Measurements from ENCODE around the gene F12.

The F12 gene

GRCh38 chr5:177362610-177363507 lies 46.5 kb downstream of the F12 start (continued):
- TF ChIP-seq HIC1 (tag by site-specific recombination; IDR thresholded peaks at IDR 0.05) (no peak), KLF10 (tag by site-specific recombination; IDR thresholded peaks at IDR 0.05) (no peak), KLF17 (tag by site-specific recombination; IDR thresholded peaks at IDR 0.05) (peak; percentile 67; the same call in 1 of the 2 replicates), ZNF596 (tag by site-specific recombination; IDR thresholded peaks at IDR 0.05) (no peak), PRDM2 (tag by site-specific recombination; IDR thresholded peaks at IDR 0.05; ENCODE audit: borderline replicate concordance) (no peak), GLIS1 (tag by site-specific recombination; IDR thresholded peaks at IDR 0.05) (peak; percentile 74; the same call in 1 of the 2 replicates), ZXDB (tag by site-specific recombination; IDR thresholded peaks at IDR 0.05) (peak; percentile 52), ZNF610 (tag by site-specific recombination; IDR thresholded peaks at IDR 0.05; ENCODE audit: borderline replicate concordance) (no peak), ZNF600 (tag by site-specific recombination; IDR thresholded peaks at IDR 0.05) (peak; percentile 70), ZNF19 (tag by site-specific recombination; IDR thresholded peaks at IDR 0.05; ENCODE audit: low read depth) (no peak), ZNF398 (tag by site-specific recombination; IDR thresholded peaks at IDR 0.05) (peak; percentile 87), SETDB1 (IDR thresholded peaks at IDR 0.05; ENCODE audit: insufficient read length, low read length) (no peak), TSHZ1 (tag by site-specific recombination; IDR thresholded peaks at IDR 0.05; ENCODE audit: borderline replicate concordance) (no peak), GLIS2 (tag by site-specific recombination; IDR thresholded peaks at IDR 0.05) (peak; percentile 97), ZIC2 (tag by site-specific recombination; IDR thresholded peaks at IDR 0.05) (peak; percentile 55), ZNF785 (tag by site-specific recombination; IDR thresholded peaks at IDR 0.05) (no peak), ZNF654 (tag by site-specific recombination; IDR thresholded peaks at IDR 0.05; ENCODE audit: low read depth) (no peak), ZBTB17 (tag by site-specific recombination; IDR thresholded peaks at IDR 0.05) (peak; percentile 92), ZNF692 (tag by site-specific recombination; IDR thresholded peaks at IDR 0.05) (peak; percentile 25), ZBTB20 (tag by site-specific recombination; IDR thresholded peaks at IDR 0.05) (peak; percentile 70; the same call in 1 of the 2 replicates), ZBTB8A (tag by site-specific recombination; IDR thresholded peaks at IDR 0.05) (peak; percentile 4; the same call in 1 of the 2 replicates), ZNF335 (tag by site-specific recombination; conservative IDR thresholded peaks at IDR 0.05) (peak; percentile 57), ZNF169 (tag by site-specific recombination; IDR thresholded peaks at IDR 0.05) (no peak)

All from HEK293 (cell line).